ENCODE measurements around the gene CD1B.

- TF ChIP-seq CTCF (IDR thresholded peaks at IDR 0.05) = no peak
- TF ChIP-seq POLR2AphosphoS5 (IDR thresholded peaks at IDR 0.05; ENCODE audit: low read depth, low read length) = no peak
These were observed 45.5 kb downstream of the CD1B start for GRCh38 chr1:158285756-158286241.

Measured in Panc1 (cell line).